Measurements from ENCODE around the gene DPYD.

DPYD gene

GRCh38 chr1:97094247-97094972 lies 826.4 kb downstream of the DPYD start:
- no peaks in the 10 kb centered on the region for H3K36me3 ChIP-seq (ENCODE audit: insufficient read depth)
- H4K20me1 ChIP-seq (ENCODE audit: insufficient read depth), result no peaks in the 10 kb centered on the region
- no peak overlapping the region for H3K4me2 ChIP-seq
- no peaks in the 10 kb centered on the region for H3K79me2 ChIP-seq (ENCODE audit: insufficient read depth, low read depth)
- no peak overlapping the region for H3K27ac ChIP-seq
- TF ChIP-seq CTCF (conservative IDR thresholded peaks at IDR 0.05; ENCODE audit: low read depth, low read length), result no peak
- no peak overlapping the region for H3K4me3 ChIP-seq (IDR thresholded peaks at IDR 0.05; ENCODE audit: insufficient read depth, low read depth, low read length)
- H3K9ac ChIP-seq, result no peak overlapping the region
- H2AFZ ChIP-seq (ENCODE audit: low read depth), result no peak overlapping the region
- H3K27me3 ChIP-seq (ENCODE audit: insufficient read depth, low read depth), result no peaks in the 10 kb centered on the region
- H3K4me1 ChIP-seq (ENCODE audit: low read depth, poor library complexity, severe bottlenecking), result no peaks in the 10 kb centered on the region

GRCh38 chr1:97093741-97094140 lies 827.1 kb downstream of the DPYD start:
- no peak overlapping the region for H3K4me2 ChIP-seq
- H3K9ac ChIP-seq, result no peak overlapping the region
- no peaks in the 10 kb centered on the region for H3K4me1 ChIP-seq (ENCODE audit: low read depth, poor library complexity, severe bottlenecking)
- H3K36me3 ChIP-seq (ENCODE audit: insufficient read depth), result no peaks in the 10 kb centered on the region
- no peak overlapping the region for H3K27ac ChIP-seq
- no peaks in the 10 kb centered on the region for H3K27me3 ChIP-seq (ENCODE audit: insufficient read depth, low read depth)
- no peak for TF ChIP-seq CTCF (conservative IDR thresholded peaks at IDR 0.05; ENCODE audit: low read depth, low read length)
- no peaks in the 10 kb centered on the region for H3K79me2 ChIP-seq (ENCODE audit: insufficient read depth, low read depth)
- H2AFZ ChIP-seq (ENCODE audit: low read depth), result no peak overlapping the region
- no peak overlapping the region for H3K4me3 ChIP-seq (IDR thresholded peaks at IDR 0.05; ENCODE audit: insufficient read depth, low read depth, low read length)
- no peaks in the 10 kb centered on the region for H4K20me1 ChIP-seq (ENCODE audit: insufficient read depth)

DNA sequence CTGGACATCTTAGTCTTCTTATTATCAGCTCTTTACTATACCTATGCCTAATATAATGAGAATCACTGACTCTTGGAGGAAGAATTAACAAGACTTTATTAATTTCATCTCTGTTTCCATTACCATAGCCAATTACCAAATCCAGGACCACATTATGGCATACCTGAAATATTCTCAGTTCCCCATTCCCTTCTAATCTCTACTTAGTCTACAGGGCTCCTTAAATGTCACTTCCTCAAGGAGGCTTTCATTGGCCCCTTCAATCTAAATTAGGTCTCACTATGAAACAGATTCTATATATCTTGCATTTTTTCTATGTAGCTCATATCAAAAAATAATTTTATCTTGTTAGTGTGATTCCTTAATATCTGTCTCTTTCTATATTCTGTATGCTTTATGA lies 828.0 kb downstream of the DPYD start:
- no peaks in the 10 kb centered on the region for H3K36me3 ChIP-seq (ENCODE audit: insufficient read depth)
- no peak overlapping the region for H3K27ac ChIP-seq
- no peak for TF ChIP-seq CTCF (conservative IDR thresholded peaks at IDR 0.05; ENCODE audit: low read depth, low read length)
- H2AFZ ChIP-seq (ENCODE audit: low read depth), result no peak overlapping the region
- no peak overlapping the region for H3K4me2 ChIP-seq
- no peaks in the 10 kb centered on the region for H3K79me2 ChIP-seq (ENCODE audit: insufficient read depth, low read depth)
- no peak overlapping the region for H3K9ac ChIP-seq
- H3K27me3 ChIP-seq (ENCODE audit: insufficient read depth, low read depth), result no peaks in the 10 kb centered on the region
- H3K4me3 ChIP-seq (IDR thresholded peaks at IDR 0.05; ENCODE audit: insufficient read depth, low read depth, low read length), result no peak overlapping the region
- no peaks in the 10 kb centered on the region for H3K4me1 ChIP-seq (ENCODE audit: low read depth, poor library complexity, severe bottlenecking)
- no peaks in the 10 kb centered on the region for H4K20me1 ChIP-seq (ENCODE audit: insufficient read depth)

GRCh38 chr1:97091679-97092078 lies 829.2 kb downstream of the DPYD start:
- no peak overlapping the region for H3K4me3 ChIP-seq (IDR thresholded peaks at IDR 0.05; ENCODE audit: insufficient read depth, low read depth, low read length)
- H3K9ac ChIP-seq, result no peak overlapping the region
- H3K27ac ChIP-seq, result no peak overlapping the region
- no peaks in the 10 kb centered on the region for H3K4me1 ChIP-seq (ENCODE audit: low read depth, poor library complexity, severe bottlenecking)
- H3K79me2 ChIP-seq (ENCODE audit: insufficient read depth, low read depth), result no peaks in the 10 kb centered on the region
- TF ChIP-seq CTCF (conservative IDR thresholded peaks at IDR 0.05; ENCODE audit: low read depth, low read length), result no peak
- H4K20me1 ChIP-seq (ENCODE audit: insufficient read depth), result no peaks in the 10 kb centered on the region
- H3K36me3 ChIP-seq (ENCODE audit: insufficient read depth), result no peaks in the 10 kb centered on the region
- H2AFZ ChIP-seq (ENCODE audit: low read depth), result no peak overlapping the region
- no peak overlapping the region for H3K4me2 ChIP-seq
- no peaks in the 10 kb centered on the region for H3K27me3 ChIP-seq (ENCODE audit: insufficient read depth, low read depth)
